ENCODE results near the gene SOHLH2.

The SOHLH2 gene, protein sequence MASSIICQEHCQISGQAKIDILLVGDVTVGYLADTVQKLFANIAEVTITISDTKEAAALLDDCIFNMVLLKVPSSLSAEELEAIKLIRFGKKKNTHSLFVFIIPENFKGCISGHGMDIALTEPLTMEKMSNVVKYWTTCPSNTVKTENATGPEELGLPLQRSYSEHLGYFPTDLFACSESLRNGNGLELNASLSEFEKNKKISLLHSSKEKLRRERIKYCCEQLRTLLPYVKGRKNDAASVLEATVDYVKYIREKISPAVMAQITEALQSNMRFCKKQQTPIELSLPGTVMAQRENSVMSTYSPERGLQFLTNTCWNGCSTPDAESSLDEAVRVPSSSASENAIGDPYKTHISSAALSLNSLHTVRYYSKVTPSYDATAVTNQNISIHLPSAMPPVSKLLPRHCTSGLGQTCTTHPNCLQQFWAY

DNA sequence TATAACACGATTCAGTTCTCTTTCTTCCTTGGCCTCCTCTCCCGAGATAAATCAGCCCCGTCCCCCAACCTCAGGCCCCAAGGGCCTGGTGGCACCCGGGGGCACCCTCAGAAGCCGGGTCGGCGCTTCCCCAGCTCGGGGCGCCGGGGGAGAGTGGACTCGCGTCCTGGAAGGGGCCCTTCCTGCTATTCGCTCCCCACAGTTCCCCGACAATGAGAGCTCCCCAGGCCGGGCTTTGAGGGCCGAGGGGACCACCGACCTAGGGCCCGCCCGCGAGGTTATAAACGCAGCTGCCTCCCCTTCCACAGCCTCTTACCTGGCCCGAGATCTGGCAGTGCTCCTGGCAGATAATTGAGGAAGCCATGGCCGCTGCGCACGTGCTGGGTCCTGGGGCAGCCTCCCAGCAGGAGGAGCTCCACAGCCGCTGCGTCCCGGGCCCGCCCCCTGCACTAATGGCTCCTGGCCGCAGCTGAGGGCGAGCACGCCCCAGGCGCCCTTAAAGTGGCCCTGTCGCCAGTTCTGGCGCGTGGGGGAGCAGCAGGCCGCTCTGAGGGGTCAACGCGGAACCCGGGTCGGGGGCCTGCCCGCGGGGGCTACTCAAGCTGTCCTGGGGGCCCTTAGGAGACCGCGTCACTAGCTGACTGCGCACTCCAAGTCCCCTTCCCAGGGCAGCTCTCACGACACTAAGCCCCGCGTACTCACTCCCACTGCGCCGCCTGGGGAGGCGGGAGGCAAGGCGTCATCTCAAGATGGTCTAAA, at the start of gene SOHLH2:
SOHLH2 (minus strand) TSS at position 394 of the 759 bp plus-strand sequence; CDS start at position 364, 30 bp downstream.
- Mint-ChIP-seq H3K27me3 (no peaks in the 10 kb centered on the region), H3K27ac (no peak within 1 kb of the TSS), H3K36me3 (peaks cover 0 to 3% of the 10 kb centered on the region in 2 donors), H3K4me1 (no peaks in the 10 kb centered on the region), H3K9me3 (no peaks in the 10 kb centered on the region), H3K4me3 (no peak within 1 kb of the TSS)
- no peak for ATAC-seq (replicated peaks)
- DNase-seq: no peak

DNA sequence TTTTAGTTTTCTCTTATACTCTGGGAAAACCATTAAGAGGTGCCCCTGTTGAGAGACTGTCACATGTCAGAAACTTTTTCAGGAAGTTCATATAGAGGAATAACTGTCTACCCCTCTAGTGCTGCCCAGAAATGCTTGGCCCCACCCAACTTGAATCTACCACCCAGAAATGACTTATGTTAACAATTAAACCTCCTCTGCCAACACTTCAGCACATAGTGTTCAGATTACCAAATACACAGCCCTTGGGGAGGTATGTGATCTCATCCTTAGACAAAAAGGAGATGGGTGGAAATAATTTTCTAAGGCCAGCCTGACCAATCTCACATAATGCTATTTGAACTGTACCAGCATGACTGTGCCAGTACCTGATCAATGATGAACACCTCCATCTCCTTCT, 47.6 kb upstream of the SOHLH2 start:
- ATAC-seq (replicated peaks) (no peak), DNase-seq (no peak)
- peaks cover 0 to 3% of the 10 kb centered on the region in 2 donors for H3K9me3 Mint-ChIP-seq
- H3K27ac Mint-ChIP-seq: no peak overlapping the region
- no peaks in the 10 kb centered on the region for H3K36me3 Mint-ChIP-seq
- no peaks in the 10 kb centered on the region for H3K4me1 Mint-ChIP-seq
- H3K4me3 Mint-ChIP-seq: no peak overlapping the region
- peaks cover 4 to 5% of the 10 kb centered on the region in 2 donors for H3K27me3 Mint-ChIP-seq

DNA sequence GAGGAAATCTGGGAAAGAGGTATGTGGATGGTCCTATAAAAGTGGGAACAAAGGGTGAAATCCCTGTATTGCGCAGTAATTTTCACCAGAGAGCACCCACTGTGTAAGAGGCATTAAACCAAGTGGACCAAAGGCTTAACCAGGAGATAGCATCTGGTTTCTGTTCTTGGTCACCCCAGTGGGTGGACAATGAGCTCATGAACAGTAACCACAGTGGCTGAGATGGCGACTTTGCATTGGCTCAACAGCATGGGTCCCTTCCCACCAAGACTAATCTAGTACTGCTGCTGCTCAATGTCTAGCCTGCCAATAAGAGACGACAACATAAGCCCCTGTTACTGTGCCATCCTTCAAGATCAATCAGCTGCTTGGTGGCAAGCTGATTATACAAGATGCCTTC, 46.7 kb upstream of the SOHLH2 start:
- H3K4me1 Mint-ChIP-seq: no peaks in the 10 kb centered on the region
- no peak overlapping the region for H3K27ac Mint-ChIP-seq
- peaks cover 0 to 3% of the 10 kb centered on the region in 2 donors for H3K9me3 Mint-ChIP-seq
- no peak for DNase-seq
- ATAC-seq (replicated peaks): no peak
- no peak overlapping the region for H3K4me3 Mint-ChIP-seq
- peaks cover 5 to 9% of the 10 kb centered on the region in 2 donors for H3K27me3 Mint-ChIP-seq
- no peaks in the 10 kb centered on the region for H3K36me3 Mint-ChIP-seq

DNA sequence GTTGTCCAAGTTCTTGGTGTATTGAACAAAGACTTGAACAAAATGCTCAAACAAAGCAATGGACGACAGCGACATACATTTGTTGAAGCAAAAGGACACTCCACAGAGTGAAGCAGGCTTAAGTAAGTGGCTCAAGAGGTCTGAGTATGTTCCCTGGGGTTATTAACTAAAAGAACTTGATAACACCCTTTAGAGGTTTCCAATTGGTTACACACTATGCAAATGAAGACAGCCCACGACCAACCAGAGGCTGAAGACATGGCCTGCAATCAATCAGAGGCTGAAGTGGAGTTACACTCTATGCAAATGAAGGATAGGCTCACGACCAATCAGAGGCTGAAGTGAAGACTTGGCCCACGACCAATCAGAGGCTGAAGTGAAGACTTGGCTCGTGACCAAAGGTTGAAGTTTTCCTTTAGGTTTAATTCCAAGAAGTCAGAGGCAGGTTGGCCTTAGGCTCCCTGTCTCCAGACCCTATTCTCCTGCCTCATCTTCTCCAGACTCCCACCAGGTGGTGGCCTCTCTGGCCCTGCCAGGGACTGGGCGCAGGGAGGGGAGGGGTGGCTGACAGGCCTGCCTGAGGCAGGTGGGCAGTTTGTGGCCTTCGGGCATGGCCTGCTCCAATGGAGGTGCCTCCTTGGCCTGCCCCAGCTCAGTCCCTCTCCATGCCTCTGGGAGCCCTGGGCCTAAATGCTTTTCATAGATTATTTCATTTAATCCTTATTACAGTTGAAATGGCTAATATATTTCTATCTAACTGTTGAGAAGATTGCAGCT, 45.2 kb upstream of the SOHLH2 start:
- no peak overlapping the region for H3K27ac Mint-ChIP-seq
- H3K36me3 Mint-ChIP-seq: no peaks in the 10 kb centered on the region
- H3K4me1 Mint-ChIP-seq: no peaks in the 10 kb centered on the region
- peaks cover 0 to 3% of the 10 kb centered on the region in 2 donors for H3K9me3 Mint-ChIP-seq
- ATAC-seq (replicated peaks): no peak
- H3K4me3 Mint-ChIP-seq: no peak overlapping the region
- H3K27me3 Mint-ChIP-seq: peaks cover 5 to 14% of the 10 kb centered on the region in 2 donors
- no peak for DNase-seq

DNA sequence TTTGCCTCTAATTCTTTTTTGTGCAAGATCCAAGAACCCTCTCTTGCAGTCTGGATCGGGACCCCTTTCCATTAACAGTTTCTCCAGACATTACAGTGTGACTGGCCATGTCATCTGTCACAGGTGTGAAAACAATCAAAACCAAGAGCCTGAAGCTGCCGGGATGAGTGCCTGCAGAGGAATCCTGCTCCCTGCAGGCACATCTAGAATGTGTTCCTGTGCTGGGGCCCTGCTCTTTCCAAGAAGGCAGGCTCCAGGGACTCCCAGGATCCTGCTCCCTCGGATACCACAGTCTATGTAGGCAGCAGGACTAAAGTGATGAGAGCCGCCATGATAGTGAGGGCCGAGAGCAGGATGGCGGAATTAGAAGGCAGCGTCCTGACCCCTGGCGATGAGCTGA, 44.5 kb upstream of the SOHLH2 start:
- DNase-seq (no peak), ATAC-seq (replicated peaks) (no peak)
- Mint-ChIP-seq H3K27ac (no peak overlapping the region), H3K4me3 (no peak overlapping the region), H3K27me3 (peaks cover 5 to 14% of the 10 kb centered on the region in 2 donors), H3K9me3 (peaks cover 0 to 3% of the 10 kb centered on the region in 2 donors), H3K36me3 (no peaks in the 10 kb centered on the region), H3K4me1 (no peaks in the 10 kb centered on the region)

DNA sequence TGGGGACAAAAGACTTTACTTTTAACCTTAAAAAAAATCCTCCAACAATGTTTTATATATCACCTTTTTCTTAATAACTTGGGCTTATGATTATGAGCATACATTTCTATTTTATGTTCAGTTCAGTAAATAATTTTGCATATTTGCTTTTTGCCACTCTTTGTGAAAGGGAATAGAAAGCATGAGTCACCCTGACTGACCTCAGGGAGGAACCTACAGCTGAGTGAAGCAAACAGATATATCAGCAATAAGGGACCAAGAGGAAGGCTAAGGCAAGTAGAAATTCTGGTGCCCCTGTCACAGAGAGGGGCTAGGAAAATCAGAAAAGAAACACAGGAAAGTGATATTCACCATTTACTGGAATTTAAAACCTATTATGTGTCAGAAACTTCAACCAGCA, 37.2 kb upstream of the SOHLH2 start:
- peak; percentile 48 to 63 for ATAC-seq (replicated peaks)
- DNase-seq: no peak
- H3K4me3 Mint-ChIP-seq: no peak overlapping the region
- peaks cover 2 to 3% of the 10 kb centered on the region in 2 donors for H3K9me3 Mint-ChIP-seq
- H3K27me3 Mint-ChIP-seq: peaks cover 0 to 6% of the 10 kb centered on the region in 2 donors
- H3K36me3 Mint-ChIP-seq: no peaks in the 10 kb centered on the region
- H3K27ac Mint-ChIP-seq: no peak overlapping the region
- no peaks in the 10 kb centered on the region for H3K4me1 Mint-ChIP-seq

DNA sequence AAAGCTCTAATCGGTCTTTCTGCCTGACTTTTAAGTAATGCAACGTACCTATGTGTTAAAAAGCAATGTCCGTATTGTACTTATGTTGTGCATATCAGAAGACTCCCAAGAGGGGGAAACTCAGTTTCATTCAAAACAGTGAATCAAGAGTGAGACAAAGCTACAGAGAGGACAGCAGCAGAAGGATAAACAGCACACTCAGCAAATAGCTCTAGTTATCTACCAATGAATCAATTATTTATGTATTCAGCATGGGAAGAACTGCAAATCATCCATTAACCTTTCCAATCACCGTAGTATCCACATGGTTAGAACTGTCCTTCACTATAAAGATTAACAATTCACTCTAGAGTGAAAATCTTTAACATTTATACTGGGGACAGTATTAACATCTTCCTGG, 36.7 kb upstream of the SOHLH2 start:
- Mint-ChIP-seq H3K4me1 (no peaks in the 10 kb centered on the region), H3K27me3 (peaks cover 0 to 5% of the 10 kb centered on the region in 2 donors)

DNA sequence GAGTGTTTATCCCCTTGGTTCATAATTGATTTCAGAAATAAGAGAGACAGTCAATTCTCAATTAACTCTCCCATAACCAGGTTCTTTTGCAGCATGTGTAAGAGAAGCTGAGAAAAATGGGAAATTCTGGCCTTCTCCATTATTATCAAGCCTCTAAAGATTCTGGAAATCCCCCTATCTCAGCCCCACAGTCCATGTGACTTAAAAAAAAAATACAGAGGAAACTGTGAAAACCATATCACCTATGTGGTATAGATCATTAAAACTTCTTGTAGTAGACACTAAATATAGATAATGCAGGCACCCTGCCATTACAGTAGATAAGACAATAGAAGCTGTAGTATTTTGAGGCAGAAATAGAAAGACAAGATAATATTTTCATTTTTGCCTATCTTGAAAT, 34.3 kb upstream of the SOHLH2 start:
- Mint-ChIP-seq H3K4me1 (no peaks in the 10 kb centered on the region), H3K27ac (no peak overlapping the region), H3K9me3 (peaks cover 2 to 7% of the 10 kb centered on the region in 2 donors), H3K36me3 (no peaks in the 10 kb centered on the region), H3K4me3 (no peak overlapping the region), H3K27me3 (no peaks in the 10 kb centered on the region)
- ATAC-seq (replicated peaks) (no peak), DNase-seq (no peak)

More for the DNA sequence above, 36.7 kb upstream of the SOHLH2 start:
- no peak for DNase-seq
- Mint-ChIP-seq H3K36me3 (no peaks in the 10 kb centered on the region), H3K4me3 (no peak overlapping the region), H3K27ac (no peak overlapping the region), H3K9me3 (peaks cover 2 to 5% of the 10 kb centered on the region in 2 donors)
- ATAC-seq (replicated peaks): no peak

DNA sequence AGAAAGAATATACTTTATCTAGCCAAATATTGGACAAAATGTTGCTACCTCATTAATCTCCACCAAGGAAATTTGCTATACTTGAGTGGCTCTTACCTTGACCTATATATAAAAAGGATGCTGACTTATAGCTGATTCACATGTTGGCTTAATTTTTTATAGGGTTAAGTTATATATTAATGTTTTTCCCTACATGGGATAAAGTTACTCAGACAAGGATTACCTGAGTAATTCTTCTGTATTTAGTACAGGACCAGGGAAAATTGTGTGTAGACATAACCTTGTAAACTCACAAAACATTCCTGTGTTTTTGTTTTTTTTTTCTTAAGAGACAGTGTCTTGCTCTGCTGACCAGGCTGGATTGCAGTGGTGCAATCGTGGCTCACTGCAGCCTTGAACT, 30.6 kb upstream of the SOHLH2 start:
- DNase-seq (no peak), ATAC-seq (replicated peaks) (no peak)
- H3K36me3 Mint-ChIP-seq: no peaks in the 10 kb centered on the region
- no peak overlapping the region for H3K27ac Mint-ChIP-seq
- H3K27me3 Mint-ChIP-seq: no peaks in the 10 kb centered on the region
- H3K4me1 Mint-ChIP-seq: no peaks in the 10 kb centered on the region
- H3K9me3 Mint-ChIP-seq: peaks cover 2 to 7% of the 10 kb centered on the region in 2 donors
- no peak overlapping the region for H3K4me3 Mint-ChIP-seq

DNA sequence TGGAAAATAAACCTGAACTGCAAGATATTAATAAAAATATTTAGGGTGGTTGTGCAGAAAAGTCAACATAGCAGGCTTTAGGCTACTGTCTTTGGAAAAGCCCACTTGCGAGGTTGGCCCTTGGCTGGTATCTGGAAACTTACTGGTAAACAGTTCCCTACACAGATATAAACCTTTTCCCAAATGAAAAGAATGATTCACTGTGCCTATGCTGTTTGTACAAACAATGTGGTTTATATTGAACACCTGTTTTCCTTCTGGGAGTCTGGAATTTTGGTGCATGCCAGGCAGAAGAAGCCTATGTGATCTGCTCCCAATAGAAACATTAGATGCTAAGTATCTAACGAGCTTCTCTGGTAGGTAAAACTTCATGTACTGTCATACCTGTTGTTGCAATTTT, 29.7 kb upstream of the SOHLH2 start:
- Mint-ChIP-seq H3K27ac (no peak overlapping the region), H3K4me1 (no peaks in the 10 kb centered on the region), H3K4me3 (no peak overlapping the region), H3K9me3 (peaks cover 2 to 7% of the 10 kb centered on the region in 2 donors), H3K36me3 (no peaks in the 10 kb centered on the region), H3K27me3 (no peaks in the 10 kb centered on the region)
- DNase-seq (no peak), ATAC-seq (replicated peaks) (no peak)

DNA sequence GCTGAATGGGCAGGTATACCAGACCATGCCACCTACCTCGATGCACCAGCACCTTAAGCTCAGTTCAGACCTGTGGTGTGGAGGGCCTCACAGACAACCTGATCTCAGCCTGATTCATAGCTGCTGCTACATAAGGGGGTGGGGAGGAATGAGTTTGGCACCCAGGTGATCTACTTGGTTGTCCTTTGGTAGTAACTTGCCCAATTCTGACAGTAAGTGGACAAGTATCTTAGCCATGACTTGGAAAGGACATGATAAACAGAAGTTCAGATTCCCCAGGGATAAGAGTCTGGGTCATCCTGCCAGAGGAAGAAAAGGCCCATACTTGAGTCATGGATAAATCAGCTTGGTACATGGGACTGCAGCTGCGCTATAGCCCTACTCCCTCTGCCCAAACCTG, 28.4 kb upstream of the SOHLH2 start:
- Mint-ChIP-seq H3K27me3 (no peaks in the 10 kb centered on the region), H3K36me3 (no peaks in the 10 kb centered on the region), H3K27ac (no peak overlapping the region), H3K4me1 (no peaks in the 10 kb centered on the region), H3K4me3 (no peak overlapping the region), H3K9me3 (peaks cover 2 to 7% of the 10 kb centered on the region in 2 donors)
- ATAC-seq (replicated peaks) (no peak), DNase-seq (no peak)

DNA sequence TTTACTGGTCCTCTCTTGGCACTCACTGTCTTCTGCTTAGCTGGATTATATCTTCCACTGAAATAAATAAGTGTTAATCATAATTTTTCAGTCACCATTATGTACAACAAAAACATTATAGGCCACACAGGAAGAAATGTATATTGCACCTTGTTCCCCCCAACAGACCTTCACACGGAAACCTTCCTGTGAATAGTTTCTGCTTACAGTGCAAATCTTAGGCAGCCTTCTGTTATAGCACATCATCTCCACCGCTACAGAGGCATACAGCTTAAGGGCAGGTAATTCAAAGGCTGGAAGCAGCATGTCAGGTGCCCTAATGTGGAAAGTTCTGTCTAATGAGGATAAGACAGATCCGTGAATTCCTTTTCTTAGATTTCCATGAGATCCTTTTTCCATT, 16.9 kb upstream of the SOHLH2 start:
- Mint-ChIP-seq H3K9me3 (peaks cover 0 to 3% of the 10 kb centered on the region in 2 donors), H3K4me1 (no peaks in the 10 kb centered on the region), H3K27me3 (no peaks in the 10 kb centered on the region), H3K4me3 (no peak overlapping the region), H3K27ac (no peak overlapping the region), H3K36me3 (no peaks in the 10 kb centered on the region)
- DNase-seq: no peak
- no peak for ATAC-seq (replicated peaks)

DNA sequence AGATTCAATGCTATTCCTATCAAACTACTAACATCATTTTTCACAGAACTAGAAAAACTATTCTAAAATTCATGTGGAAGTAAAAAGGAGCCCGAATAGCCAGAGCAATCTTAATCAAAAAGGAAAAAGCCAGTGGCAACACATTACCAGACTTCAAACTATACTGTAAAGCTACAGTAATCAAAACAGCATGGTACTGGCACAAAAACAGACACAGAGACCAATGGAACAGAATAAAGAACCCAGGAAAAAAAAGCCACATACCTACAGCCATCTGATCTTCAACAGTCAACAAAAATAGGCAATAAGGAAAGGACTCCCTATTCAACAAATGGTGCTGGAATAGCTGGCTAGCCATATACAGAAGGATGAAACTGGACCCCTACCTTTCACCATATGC, 10.4 kb upstream of the SOHLH2 start:
- no peak for DNase-seq
- peaks cover 12% of the 10 kb centered on the region in 2 donors for H3K9me3 Mint-ChIP-seq
- no peak for ATAC-seq (replicated peaks)
- H3K27ac Mint-ChIP-seq: no peak overlapping the region
- no peak overlapping the region for H3K4me3 Mint-ChIP-seq
- no peaks in the 10 kb centered on the region for H3K27me3 Mint-ChIP-seq
- H3K4me1 Mint-ChIP-seq: no peaks in the 10 kb centered on the region
- no peaks in the 10 kb centered on the region for H3K36me3 Mint-ChIP-seq

DNA sequence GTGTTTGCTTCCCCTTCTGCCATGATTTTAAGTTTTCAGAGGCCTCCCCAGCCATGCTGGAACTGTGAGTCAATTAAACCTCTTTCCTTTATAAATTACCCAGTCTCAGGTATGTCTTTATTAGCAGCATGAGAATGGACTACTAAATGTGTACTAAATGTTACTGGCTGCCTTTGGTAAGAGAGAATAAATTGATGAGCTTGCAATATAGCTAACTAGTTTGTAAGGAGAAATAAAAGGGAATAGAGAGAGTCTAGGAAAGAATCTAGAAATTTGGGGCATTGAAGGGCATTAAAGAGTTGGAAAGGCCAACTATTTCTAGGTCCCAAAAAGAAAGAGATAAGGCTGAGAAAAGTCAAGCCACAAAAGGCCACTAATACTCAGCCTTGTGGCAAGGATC, 5.5 kb upstream of the SOHLH2 start:
- Mint-ChIP-seq H3K36me3 (peaks cover 0 to 3% of the 10 kb centered on the region in 2 donors), H3K27me3 (no peaks in the 10 kb centered on the region), H3K4me1 (no peaks in the 10 kb centered on the region), H3K4me3 (no peak overlapping the region), H3K27ac (no peak overlapping the region), H3K9me3 (peaks cover 6 to 8% of the 10 kb centered on the region in 2 donors)
- ATAC-seq (replicated peaks): no peak
- no peak for DNase-seq

Measured in stimulated activated naive B cell treated with anti-CD40 and anti-IgM and Interleukin-4, amounts not matched to agents 10 μg/mL and 1 μg/mL and 100 μg/mL, for 72 hours (primary cell).